Right lobe of liver (tissue), 6 donors: ENCODE results near the gene OPN1LW. TPM values are rescaled to one million over a fixed set of nuclear protein-coding genes. Genes with fewer than 3 reads are reported as not detected.
"Not testable (repeated sequence)": the region's sequence is repeated elsewhere in the genome, so short reads cannot be mapped to it uniquely, and the experiment has no call there.

Experiments
- ATAC-seq, 4 donors: fragments of 200-7000 bp; cut with Tn5 transposase; one replicate each; pipeline ENCODE4 v1.9.1; 2020; ENCODE audit warnings: mild to moderate bottlenecking in 4 of 4, moderate library complexity in 4 of 4
- DNase-seq, 3 donors: peaks; one replicate each; pipeline ENCODE4 v3.0.0-alpha.2; 2020
- H3K27ac ChIP-seq, 3 donors: fragments of 200-600 bp; one replicate each; pipeline ENCODE4 v1.8.0; 2022
- H3K27me3 ChIP-seq, 2 donors: fragments of 200-600 bp; one replicate each; pipeline ENCODE4 v1.8.0; 2022
- H3K36me3 ChIP-seq, 4 donors: fragments of 200-600 bp; sonication (generic) in 1 of 4; one replicate each; pipeline versions ENCODE4 v1.5.1 to v1.8.0; 2017 to 2022; ENCODE audit warnings: control low read depth in 1 of 4
- H3K4me1 ChIP-seq, 4 donors: fragments of 200-600 bp; sonication (generic) in 1 of 4; one replicate each; pipeline versions ENCODE4 v1.5.1 to v1.8.0; 2017 to 2022; ENCODE audit warnings: control low read depth in 1 of 4
- H3K4me3 ChIP-seq, 3 donors: fragments of 200-600 bp; one replicate each; pipeline ENCODE4 v1.8.0; 2022
- H3K9me3 ChIP-seq, 4 donors: fragments of 200-600 bp; sonication (generic) in 1 of 4; one replicate each; pipeline versions ENCODE4 v1.5.1 to v1.8.0; 2017 to 2022; ENCODE audit warnings: control low read depth in 1 of 4
- POLR2A ChIP-seq: fragments of 450-650 bp; IDR thresholded peaks from one replicate; pipeline ENCODE4 v1.6.1; 2017; ENCODE audit warnings: antibody characterized with exemption, mild to moderate bottlenecking
- WGBS: methylation state at CpG from one replicate; pipeline ENCODE4 v1.1.6; 2018; ENCODE audit warnings: low coverage, low lambda C conversion rate; ENCODE audit not compliant: insufficient coverage; ENCODE audit errors: missing lambda C conversion rate; 5-methylcytosine and 5-hydroxymethylcytosine counted together
- intact Hi-C, 2 donors: fragments of 100-400 bp; cut with DNase I; formaldehyde crosslinking; loops; one replicate each; pipeline versions ENCODE4 v1.11.2 to v1.14.1; 2022
- long read RNA-seq: library from polyadenylated mRNA; unstranded; transcript quantifications from one replicate; pipeline ENCODE4 v2.0.0, GENCODE V29; 2019
- total RNA-seq, 6 experiments: library from RNA; depleted of rRNA in 2 of 6; stranded (reverse); fragments of >200 nt in 2 of 6; fragmentation: NEBNext Ultra II Directional in 3 of 6; extraction: Animal tissue kit (Norgen Biotek cat#: 25700) in 3 of 6; gene quantifications; one replicate each; pipeline versions ENCODE4 v1.1.0 to v1.2.4, GENCODE V29; 2016 to 2023
- TF ChIP-seq, protein P1 (sequence below), 4 donors: fragments of 200-600 bp in 3 of 4; fragments of 450-650 bp in 1 of 4; IDR thresholded peaks; one replicate each; pipeline versions ENCODE4 v1.5.1 to v1.8.0; 2016 to 2022; ENCODE audit warnings: antibody characterized with exemption in 4 of 4, mild to moderate bottlenecking in 2 of 4
- donor health status: DM: no; HTN: yes; CAD: no.
- donor health status: DM: no; HTN: no; CAD: no.
- donor health status: DM: no; HTN: no; CAD: no.
- donor health status: DM: no; HTN: yes; CAD: no.
- donor health status: DM: no; HTN: yes; CAD: no.

OPN1LW gene
- not detected for total RNA-seq
- long read RNA-seq, result 0 reads

DNA sequence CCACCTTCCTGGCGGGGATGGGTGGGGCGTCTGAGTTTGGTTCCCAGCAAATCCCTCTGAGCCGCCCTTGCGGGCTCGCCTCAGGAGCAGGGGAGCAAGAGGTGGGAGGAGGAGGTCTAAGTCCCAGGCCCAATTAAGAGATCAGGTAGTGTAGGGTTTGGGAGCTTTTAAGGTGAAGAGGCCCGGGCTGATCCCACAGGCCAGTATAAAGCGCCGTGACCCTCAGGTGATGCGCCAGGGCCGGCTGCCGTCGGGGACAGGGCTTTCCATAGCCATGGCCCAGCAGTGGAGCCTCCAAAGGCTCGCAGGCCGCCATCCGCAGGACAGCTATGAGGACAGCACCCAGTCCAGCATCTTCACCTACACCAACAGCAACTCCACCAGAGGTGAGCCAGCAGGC, at the start of gene OPN1LW:
Gene OPN1LW (plus strand): TSS at position 234 of the 400 bp plus-strand sequence. CDS start 41 bp downstream, at position 275.
- H3K4me1 ChIP-seq, H3K36me3 ChIP-seq, H3K27ac ChIP-seq, H3K4me3 ChIP-seq, H3K27me3 ChIP-seq, H3K9me3 ChIP-seq, intact Hi-C loops, ATAC-seq: not testable (repeated sequence)
- DNase-seq, result peak in 1 of 3 donors; percentile 32
- 100% methylated on average over 4 of the region's 15 CpGs for WGBS

DNA sequence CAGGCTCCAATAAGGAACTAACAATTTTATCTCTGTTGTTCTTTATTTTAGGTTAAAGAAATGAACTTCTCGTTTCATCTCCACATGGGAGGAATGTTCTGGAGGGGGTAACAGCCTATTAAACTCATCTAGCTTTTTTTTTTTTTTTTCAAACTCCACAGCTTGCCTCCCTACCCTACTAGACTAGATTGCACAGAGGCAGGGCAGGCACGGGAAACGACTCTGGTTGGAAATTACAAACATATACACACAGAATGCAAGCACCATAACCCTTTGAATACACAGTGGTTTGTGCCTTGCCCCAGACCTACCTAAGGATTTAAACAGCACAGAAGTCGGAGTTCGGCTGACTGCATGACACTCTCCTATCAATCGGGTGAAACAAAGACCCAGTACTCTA, 49.2 kb upstream of the OPN1LW start:
- DNase-seq (no peak), ATAC-seq (no peak)
- 53% methylated on average over 6 of the region's 6 CpGs for WGBS
- TF ChIP-seq, protein P1, sequence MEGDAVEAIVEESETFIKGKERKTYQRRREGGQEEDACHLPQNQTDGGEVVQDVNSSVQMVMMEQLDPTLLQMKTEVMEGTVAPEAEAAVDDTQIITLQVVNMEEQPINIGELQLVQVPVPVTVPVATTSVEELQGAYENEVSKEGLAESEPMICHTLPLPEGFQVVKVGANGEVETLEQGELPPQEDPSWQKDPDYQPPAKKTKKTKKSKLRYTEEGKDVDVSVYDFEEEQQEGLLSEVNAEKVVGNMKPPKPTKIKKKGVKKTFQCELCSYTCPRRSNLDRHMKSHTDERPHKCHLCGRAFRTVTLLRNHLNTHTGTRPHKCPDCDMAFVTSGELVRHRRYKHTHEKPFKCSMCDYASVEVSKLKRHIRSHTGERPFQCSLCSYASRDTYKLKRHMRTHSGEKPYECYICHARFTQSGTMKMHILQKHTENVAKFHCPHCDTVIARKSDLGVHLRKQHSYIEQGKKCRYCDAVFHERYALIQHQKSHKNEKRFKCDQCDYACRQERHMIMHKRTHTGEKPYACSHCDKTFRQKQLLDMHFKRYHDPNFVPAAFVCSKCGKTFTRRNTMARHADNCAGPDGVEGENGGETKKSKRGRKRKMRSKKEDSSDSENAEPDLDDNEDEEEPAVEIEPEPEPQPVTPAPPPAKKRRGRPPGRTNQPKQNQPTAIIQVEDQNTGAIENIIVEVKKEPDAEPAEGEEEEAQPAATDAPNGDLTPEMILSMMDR (IDR thresholded peaks at IDR 0.05), result no peak
- TF ChIP-seq POLR2A, result no peak
- Histone ChIP-seq H3K27ac (no peak overlapping the region), H3K9me3 (no peaks in the 10 kb centered on the region), H3K4me1 (peaks cover 0 to 14% (median 0%) of the 10 kb centered on the region in 4 donors), H3K4me3 (no peak overlapping the region), H3K27me3 (no peaks in the 10 kb centered on the region), H3K36me3 (no peaks in the 10 kb centered on the region)
- intact Hi-C loops, result no loop called here

DNA sequence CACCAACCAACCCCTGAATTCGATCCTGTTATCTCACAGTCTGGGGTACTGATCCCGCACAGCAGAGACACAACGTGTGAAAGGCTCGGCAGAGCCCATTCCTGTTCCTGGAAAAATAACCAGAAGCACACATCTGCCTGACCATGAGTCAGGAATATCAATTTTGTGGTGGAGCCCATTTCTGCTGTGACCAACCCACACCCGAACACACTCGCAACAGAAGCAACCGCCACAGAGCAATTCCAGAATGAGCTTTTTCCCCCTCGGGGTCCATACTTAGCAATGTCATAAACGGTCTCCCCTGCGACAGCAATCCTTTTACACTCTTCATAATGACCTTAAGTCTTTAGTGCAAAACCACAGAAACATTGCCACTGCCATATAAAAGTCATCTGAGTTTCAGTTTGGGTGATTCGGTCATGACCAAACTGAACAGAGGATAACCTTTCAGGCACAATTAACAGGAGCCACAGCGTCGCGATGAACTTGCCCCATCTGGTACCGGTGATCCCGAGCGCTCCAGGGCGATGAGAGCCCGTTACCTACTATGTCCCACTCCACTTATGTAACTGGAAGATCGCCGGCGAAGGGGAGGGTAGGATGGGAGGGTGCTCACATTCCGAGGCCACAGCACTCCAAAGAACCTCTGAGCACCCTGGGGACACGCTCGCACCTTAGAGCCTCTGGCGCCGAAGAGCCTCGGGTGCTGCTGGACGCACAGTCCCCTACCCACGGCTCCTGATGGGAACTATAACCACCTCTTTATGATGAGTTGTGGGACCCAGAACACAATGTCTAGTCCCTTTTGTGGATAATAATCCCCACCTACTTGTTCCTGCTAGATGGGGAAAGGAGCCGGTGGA, 47.7 kb upstream of the OPN1LW start:
- no peak for TF ChIP-seq POLR2A
- TF ChIP-seq, protein P1 (IDR thresholded peaks at IDR 0.05), result no peak
- Histone ChIP-seq H3K27ac (peak overlapping the region; percentile 43 to 87 (median 78)), H3K36me3 (no peaks in the 10 kb centered on the region), H3K4me3 (peak overlapping the region; percentile 55 to 75 (median 60)), H3K9me3 (no peaks in the 10 kb centered on the region), H3K4me1 (peaks cover 0 to 14% (median 0%) of the 10 kb centered on the region in 4 donors), H3K27me3 (no peaks in the 10 kb centered on the region)
- ATAC-seq, result peak; percentile 8 to 20 (median 10)
- 29% methylated on average over 28 of the region's 31 CpGs for WGBS
- peak in 2 of 3 donors; percentile 25 to 58 for DNase-seq
- intact Hi-C loops, result no loop called here

DNA sequence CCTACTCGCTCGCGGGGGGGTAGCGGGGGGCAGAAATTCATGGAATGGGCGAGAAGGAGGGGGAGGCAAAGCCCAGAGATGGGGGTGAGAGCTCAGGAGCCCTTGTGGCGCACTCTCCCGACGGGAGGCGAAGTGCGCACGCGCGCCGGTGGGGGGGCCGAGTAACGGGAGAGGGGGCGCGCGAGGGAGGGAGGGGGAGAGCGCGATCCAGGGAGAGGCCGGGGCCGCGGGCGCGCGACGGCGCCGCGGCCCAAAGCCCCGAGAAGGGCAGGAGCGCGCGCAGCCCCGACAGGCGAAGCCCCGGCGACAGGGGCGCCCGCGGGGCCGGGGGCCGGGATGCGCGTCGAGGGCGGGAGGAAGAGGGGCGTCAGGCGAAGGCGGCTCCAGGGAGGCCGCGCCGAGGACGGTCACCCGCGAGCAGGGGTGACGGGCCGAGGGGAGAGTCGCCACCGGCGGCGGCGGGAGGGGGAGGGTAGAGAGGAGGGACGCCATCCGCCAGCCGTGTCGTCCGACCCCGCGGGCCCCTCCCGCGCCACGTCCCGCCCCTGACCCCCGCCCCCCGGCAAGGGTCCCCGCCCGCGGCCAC, 46.9 kb upstream of the OPN1LW start:
- WGBS, result 6% methylated on average over 6 of the region's 80 CpGs
- intact Hi-C loops, result no loop called here
- peak; percentile 60 to 65 (median 64) for ATAC-seq
- DNase-seq, result peak; percentile 66 to 78 (median 75)
- Histone ChIP-seq H3K4me3 (peak overlapping the region; percentile 55 to 75 (median 60)), H3K9me3 (no peaks in the 10 kb centered on the region), H3K27me3 (no peaks in the 10 kb centered on the region), H3K36me3 (no peaks in the 10 kb centered on the region), H3K4me1 (peaks cover 0 to 14% (median 0%) of the 10 kb centered on the region in 4 donors), H3K27ac (peak overlapping the region; percentile 78 to 90 (median 87))
- TF ChIP-seq, protein P1 (IDR thresholded peaks at IDR 0.05), result no peak
- TF ChIP-seq POLR2A, result no peak
